ENCODE data around the gene CCDC177. TPM values are rescaled to one million over a fixed set of nuclear protein-coding genes. Genes with fewer than 3 reads are reported as not detected.

CCDC177 gene
- total RNA-seq, 2 experiments from 2014 or later: not detected

DNA sequence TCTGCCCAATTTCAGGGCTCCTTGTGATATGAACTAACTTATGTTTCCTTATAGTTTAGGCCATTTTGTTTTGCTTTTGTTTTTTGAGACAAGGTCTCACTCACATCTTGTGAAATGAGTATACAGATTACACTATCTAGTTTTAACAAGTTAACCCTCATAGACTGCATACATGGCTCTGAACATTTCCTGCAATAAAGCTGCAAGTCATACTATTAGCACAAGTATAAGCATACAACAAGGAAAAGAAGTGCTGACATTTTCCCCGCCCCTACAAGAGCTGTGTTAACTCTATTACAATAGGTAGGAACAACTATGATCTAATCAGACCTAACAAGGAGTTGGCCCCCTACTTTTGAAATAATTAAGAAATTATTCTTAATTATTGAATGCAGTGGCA lies 35.9 kb downstream of the CCDC177 start:
- ChIA-PET POLR2A (no interaction called here), CTCF (interaction anchor here (1.5 to 2.2 kb wide), 2 partner anchors 9 to 10 kb away, joined by 3 to 5 read pairs; no protein-coding TSS in a partner anchor)
- H3K27me3 Mint-ChIP-seq: peaks cover 13% of the 10 kb centered on the region
- H3K4me1 Mint-ChIP-seq (ENCODE audit: low read depth): peaks cover 5% of the 10 kb centered on the region
- no peak for DNase-seq
- H3K4me3 Mint-ChIP-seq: no peak overlapping the region
- H3K36me3 Mint-ChIP-seq: no peaks in the 10 kb centered on the region
- no peaks in the 10 kb centered on the region for H3K9me3 Mint-ChIP-seq
- intact Hi-C loops (cut with micrococcal nuclease): no loop called here
- no peak overlapping the region for H3K27ac Mint-ChIP-seq

DNA sequence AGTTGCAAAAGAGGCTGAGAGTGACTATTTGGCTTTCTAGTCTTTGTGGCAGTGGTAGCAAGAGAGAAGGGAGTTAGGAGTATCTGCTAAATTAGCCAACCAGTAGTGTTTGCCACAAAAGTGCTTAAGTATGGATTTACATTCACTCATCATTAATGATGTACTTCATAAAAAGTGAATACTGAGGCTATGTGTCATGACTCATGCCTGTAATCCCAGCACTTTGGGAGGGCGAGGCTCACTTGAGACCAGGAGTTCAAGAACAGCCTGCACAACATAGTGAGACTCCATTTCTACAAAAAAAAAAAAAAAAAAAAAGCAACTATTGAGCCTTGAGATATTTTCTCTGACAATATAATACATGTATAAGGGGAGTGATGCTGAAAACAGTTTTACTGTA lies 36.8 kb downstream of the CCDC177 start:
- ChIA-PET POLR2A (no interaction called here), CTCF (interaction anchor here (1.5 kb wide), 1 partner anchor 10 kb away, joined by 3 read pairs; no protein-coding TSS in a partner anchor)
- intact Hi-C loops (cut with micrococcal nuclease): no loop called here
- Mint-ChIP-seq H3K9me3 (no peaks in the 10 kb centered on the region), H3K27me3 (peaks cover 11% of the 10 kb centered on the region), H3K27ac (no peak overlapping the region), H3K4me1 (ENCODE audit: low read depth) (no peaks in the 10 kb centered on the region), H3K36me3 (no peaks in the 10 kb centered on the region), H3K4me3 (no peak overlapping the region)
- DNase-seq: no peak

DNA sequence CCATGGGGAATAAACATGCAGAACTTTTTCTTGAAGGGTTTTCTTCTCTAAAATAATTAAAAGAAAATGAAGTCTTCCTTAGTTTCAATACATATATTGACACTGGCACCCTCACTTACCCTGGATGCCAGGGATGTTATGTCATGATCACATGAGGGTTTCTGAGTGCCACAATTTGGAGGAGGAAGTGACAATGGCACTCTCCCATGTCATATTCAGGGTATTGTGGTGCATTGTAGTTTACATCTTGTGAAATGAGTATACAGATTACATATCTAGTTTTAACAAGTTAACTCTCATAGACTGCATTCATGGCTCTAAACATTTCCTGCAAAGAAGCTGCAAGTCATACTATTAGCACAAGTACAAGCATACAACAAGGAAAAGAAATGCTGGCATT lies 37.7 kb downstream of the CCDC177 start:
- POLR2A ChIA-PET: no interaction called here
- intact Hi-C loops (cut with micrococcal nuclease): no loop called here
- CTCF ChIA-PET: interaction anchor here (1.0 kb wide), 1 partner anchor 38 kb away, joined by 4 read pairs; no protein-coding TSS in a partner anchor
- no peaks in the 10 kb centered on the region for H3K9me3 Mint-ChIP-seq
- H3K27me3 Mint-ChIP-seq: peaks cover 9% of the 10 kb centered on the region
- no peak for DNase-seq
- H3K36me3 Mint-ChIP-seq: no peaks in the 10 kb centered on the region
- H3K27ac Mint-ChIP-seq: no peak overlapping the region
- H3K4me3 Mint-ChIP-seq: no peak overlapping the region
- no peaks in the 10 kb centered on the region for H3K4me1 Mint-ChIP-seq (ENCODE audit: low read depth)

DNA sequence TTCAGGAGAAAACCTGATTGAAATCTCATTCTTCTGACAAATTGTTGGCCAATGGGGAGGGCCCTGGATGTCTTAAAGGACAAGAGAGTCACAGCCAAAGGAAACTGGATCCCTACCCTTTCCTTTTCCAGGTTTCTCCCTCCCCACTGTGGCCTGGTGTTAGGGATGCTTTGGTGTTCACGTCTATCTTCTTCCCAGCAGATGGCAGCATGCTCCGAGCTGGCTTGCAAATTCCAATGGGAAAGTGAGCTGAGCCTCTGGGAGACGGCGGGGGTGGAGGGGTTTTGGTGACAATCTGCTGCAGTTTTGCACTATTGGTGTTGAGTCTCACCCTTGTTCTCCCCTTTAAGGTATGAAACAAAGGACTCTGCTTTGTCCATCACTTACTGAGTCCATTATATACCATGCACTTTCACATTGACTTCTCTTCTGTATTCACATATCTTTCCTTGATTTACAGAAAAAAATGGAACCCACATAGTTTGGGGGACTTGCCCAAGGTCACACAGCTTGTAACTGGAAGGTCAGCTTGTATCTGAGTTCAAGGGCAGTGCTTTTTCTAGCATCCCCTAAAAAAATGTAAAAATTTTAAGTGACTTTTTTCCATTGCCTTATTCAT lies 39.3 kb downstream of the CCDC177 start:
- H3K9me3 Mint-ChIP-seq: no peaks in the 10 kb centered on the region
- no peaks in the 10 kb centered on the region for H3K36me3 Mint-ChIP-seq
- no peaks in the 10 kb centered on the region for H3K4me1 Mint-ChIP-seq (ENCODE audit: low read depth)
- POLR2A ChIA-PET: no interaction called here
- intact Hi-C loops (cut with micrococcal nuclease): loop anchor here (1.0 kb wide), 1 partner anchor 39 kb away; the partner anchor contains the start of gene CCDC177
- H3K27me3 Mint-ChIP-seq: peaks cover 11% of the 10 kb centered on the region
- CTCF ChIA-PET: interaction anchor here (1.0 to 1.4 kb wide), 2 partner anchors 12 to 20 kb away, joined by 4 to 5 read pairs; no protein-coding TSS in a partner anchor
- no peak for DNase-seq
- no peak overlapping the region for H3K27ac Mint-ChIP-seq
- H3K4me3 Mint-ChIP-seq: no peak overlapping the region

DNA sequence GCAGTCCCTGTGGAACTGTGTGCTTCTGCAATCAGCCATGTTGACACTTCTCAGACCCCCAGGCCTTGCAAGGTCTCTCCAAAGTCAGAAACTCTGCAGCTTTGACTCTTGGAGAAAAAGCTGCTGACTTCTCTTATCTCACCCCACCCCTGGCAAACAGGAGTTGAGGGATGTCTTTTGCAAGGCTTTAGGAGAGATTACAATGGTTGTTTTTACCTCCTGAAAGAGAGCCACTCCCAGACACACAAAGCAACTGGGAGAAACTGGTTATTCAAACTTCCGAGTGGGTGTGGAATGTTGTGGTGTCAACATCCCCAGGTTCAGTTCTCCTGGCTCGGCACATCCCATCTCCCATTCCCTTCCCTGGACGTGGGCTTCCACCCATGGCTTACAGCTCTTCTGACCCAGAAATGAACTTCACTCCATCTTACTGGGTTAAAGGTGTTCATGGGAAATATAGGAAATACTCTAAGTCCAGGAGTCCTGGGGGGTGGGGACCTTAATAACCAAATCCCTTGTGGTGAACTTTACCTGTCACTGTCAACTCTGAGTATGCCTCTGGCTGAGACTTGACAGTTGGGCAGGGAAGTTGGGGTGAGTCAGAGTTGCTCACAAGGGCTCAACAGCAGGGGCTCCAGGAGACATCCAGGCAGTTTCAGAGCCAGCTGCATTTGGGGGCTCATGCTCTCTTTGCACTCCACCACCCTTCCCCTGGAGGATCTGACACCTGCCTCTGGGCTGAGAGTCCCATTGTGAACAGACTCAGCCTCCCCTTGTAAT lies 41.9 kb downstream of the CCDC177 start:
- no peak overlapping the region for H3K4me3 Mint-ChIP-seq
- no peaks in the 10 kb centered on the region for H3K9me3 Mint-ChIP-seq
- DNase-seq: no peak
- no peaks in the 10 kb centered on the region for H3K36me3 Mint-ChIP-seq
- POLR2A ChIA-PET: no interaction called here
- H3K27ac Mint-ChIP-seq: no peak overlapping the region
- intact Hi-C loops (cut with micrococcal nuclease): no loop called here
- H3K27me3 Mint-ChIP-seq: peaks cover 11% of the 10 kb centered on the region
- CTCF ChIA-PET: no interaction called here
- H3K4me1 Mint-ChIP-seq (ENCODE audit: low read depth): no peaks in the 10 kb centered on the region

DNA sequence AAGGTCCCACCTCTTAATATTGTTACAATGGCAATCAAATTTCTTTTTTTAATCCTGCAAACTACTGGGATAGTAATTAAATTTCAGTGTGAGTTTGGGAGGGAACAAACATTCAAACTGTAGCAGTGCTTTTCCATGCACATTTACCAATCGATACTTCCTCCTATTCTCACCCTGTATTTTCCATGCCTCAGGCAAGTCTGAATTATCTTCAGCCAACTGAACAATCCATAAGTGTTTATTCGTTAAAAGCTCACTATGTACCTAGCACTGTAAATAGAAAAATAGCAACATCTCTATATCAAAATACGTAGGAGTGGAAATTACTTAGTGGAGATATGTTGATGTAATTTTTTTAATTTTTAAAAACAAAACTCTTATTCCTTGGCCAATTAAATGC lies 43.5 kb downstream of the CCDC177 start:
- Mint-ChIP-seq H3K4me3 (no peak overlapping the region), H3K27ac (no peak overlapping the region), H3K9me3 (no peaks in the 10 kb centered on the region), H3K27me3 (peaks cover 11% of the 10 kb centered on the region), H3K4me1 (ENCODE audit: low read depth) (no peaks in the 10 kb centered on the region), H3K36me3 (no peaks in the 10 kb centered on the region)
- CTCF ChIA-PET: no interaction called here
- POLR2A ChIA-PET: no interaction called here
- DNase-seq: no peak
- intact Hi-C loops (cut with micrococcal nuclease): no loop called here

DNA sequence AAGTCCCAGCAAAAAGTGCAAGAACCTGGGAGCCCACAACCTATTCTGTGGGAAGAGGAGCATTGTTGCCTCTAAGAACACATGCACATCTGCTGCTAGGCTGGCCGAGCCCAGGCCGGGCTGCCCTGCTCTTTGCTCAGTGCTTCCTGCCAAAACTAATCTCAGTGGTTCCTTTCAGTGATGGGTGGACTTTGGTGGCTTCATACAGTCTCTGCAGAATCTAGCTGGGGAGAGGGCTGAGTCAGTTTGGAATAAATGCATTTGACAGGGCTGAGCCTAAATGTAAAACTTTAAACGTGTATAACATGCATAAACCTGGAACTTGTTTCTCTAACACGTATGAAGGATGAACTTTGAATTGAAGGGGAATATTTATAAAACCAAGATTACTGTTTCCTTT lies 44.6 kb downstream of the CCDC177 start:
- no peaks in the 10 kb centered on the region for H3K36me3 Mint-ChIP-seq
- no peak overlapping the region for H3K4me3 Mint-ChIP-seq
- no peaks in the 10 kb centered on the region for H3K4me1 Mint-ChIP-seq (ENCODE audit: low read depth)
- ChIA-PET POLR2A (no interaction called here), CTCF (interaction anchor here (1.1 kb wide), 1 partner anchor 20 kb away, joined by 3 read pairs; no protein-coding TSS in a partner anchor)
- intact Hi-C loops (cut with micrococcal nuclease): no loop called here
- no peaks in the 10 kb centered on the region for H3K9me3 Mint-ChIP-seq
- no peak overlapping the region for H3K27ac Mint-ChIP-seq
- DNase-seq: no peak
- H3K27me3 Mint-ChIP-seq: peaks cover 5% of the 10 kb centered on the region

DNA sequence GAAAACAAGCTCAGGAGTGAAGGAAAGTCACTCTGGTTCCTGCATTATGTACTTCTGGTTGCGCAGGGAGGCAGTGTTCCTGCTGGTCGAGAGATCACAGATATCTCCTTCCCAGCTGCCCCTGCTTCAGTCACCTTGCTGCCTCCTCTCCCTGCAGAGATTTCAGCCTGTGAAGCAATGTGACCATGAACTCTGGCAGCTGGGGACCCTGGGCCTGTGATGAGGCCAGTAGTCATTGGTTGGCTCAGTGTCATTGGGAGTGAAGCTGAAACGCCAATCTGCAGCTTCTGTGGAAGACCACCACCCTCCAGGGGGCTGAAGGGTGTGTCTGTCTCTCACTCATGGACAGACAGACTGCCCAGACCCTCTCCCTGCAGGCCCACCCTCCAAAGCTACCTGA lies 45.1 kb downstream of the CCDC177 start:
- DNase-seq: no peak
- no peaks in the 10 kb centered on the region for H3K9me3 Mint-ChIP-seq
- peaks cover 2% of the 10 kb centered on the region for H3K27me3 Mint-ChIP-seq
- H3K36me3 Mint-ChIP-seq: no peaks in the 10 kb centered on the region
- no peaks in the 10 kb centered on the region for H3K4me1 Mint-ChIP-seq (ENCODE audit: low read depth)
- intact Hi-C loops (cut with micrococcal nuclease): no loop called here
- ChIA-PET CTCF (interaction anchor here (0.8 to 1.1 kb wide), 3 partner anchors 20 to 45 kb away, joined by 3 to 5 read pairs (median 3); partner anchors contain the start of gene CCDC177), POLR2A (no interaction called here)
- H3K4me3 Mint-ChIP-seq: no peak overlapping the region
- no peak overlapping the region for H3K27ac Mint-ChIP-seq

DNA sequence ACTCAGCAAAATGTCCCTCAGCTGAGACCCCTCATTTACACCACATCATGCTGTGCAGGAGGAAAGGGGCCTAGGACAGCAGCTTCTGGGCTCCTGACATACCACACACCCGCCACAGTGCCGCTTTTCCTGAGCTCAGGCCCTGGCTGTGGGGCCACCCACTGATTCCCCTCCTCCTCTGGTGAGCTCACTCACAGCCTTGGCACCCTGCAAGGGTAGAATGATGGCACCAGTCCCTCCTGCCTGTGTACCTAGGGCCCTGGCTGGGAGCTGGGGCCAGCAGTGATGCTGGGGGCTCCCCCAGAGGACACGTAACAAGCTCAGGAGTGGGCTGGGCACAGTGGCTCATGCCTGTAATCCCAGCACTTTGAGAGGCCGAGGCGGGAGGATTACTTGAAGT lies 45.7 kb downstream of the CCDC177 start:
- ChIA-PET CTCF (interaction anchor here (0.8 kb wide), 2 partner anchors 29 to 46 kb away, joined by 3 to 5 read pairs; partner anchors contain the start of gene CCDC177), POLR2A (no interaction called here)
- H3K4me1 Mint-ChIP-seq (ENCODE audit: low read depth): no peaks in the 10 kb centered on the region
- H3K9me3 Mint-ChIP-seq: no peaks in the 10 kb centered on the region
- H3K27me3 Mint-ChIP-seq: peaks cover 2% of the 10 kb centered on the region
- no peak for DNase-seq
- intact Hi-C loops (cut with micrococcal nuclease): no loop called here
- no peak overlapping the region for H3K27ac Mint-ChIP-seq
- H3K36me3 Mint-ChIP-seq: no peaks in the 10 kb centered on the region
- H3K4me3 Mint-ChIP-seq: no peak overlapping the region

DNA sequence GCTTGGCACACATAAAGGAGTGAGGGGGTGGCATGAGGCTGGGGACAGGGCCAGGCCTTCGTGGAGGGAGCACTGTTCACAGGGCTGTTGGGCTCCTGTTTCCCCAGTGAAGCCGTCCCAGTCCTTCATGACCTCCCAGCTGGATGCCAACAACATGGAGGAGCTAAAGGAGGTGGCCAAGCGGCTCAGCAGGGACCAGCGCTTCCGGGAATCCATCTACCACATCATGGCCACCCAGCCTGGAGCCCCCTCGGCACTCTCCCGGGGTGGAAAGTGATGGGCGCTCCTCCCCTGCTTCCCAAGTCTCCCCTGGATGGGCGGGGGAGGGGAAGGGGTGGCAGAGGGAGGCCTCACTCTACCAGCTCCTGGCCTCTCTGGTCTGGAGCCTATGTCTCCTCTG lies 46.5 kb downstream of the CCDC177 start:
- H3K27ac Mint-ChIP-seq: no peak overlapping the region
- H3K36me3 Mint-ChIP-seq: no peaks in the 10 kb centered on the region
- intact Hi-C loops (cut with micrococcal nuclease): no loop called here
- DNase-seq: no peak
- H3K9me3 Mint-ChIP-seq: no peaks in the 10 kb centered on the region
- ChIA-PET CTCF (no interaction called here), POLR2A (no interaction called here)
- H3K4me3 Mint-ChIP-seq: no peak overlapping the region
- no peaks in the 10 kb centered on the region for H3K4me1 Mint-ChIP-seq (ENCODE audit: low read depth)
- H3K27me3 Mint-ChIP-seq: peaks cover 2% of the 10 kb centered on the region

DNA sequence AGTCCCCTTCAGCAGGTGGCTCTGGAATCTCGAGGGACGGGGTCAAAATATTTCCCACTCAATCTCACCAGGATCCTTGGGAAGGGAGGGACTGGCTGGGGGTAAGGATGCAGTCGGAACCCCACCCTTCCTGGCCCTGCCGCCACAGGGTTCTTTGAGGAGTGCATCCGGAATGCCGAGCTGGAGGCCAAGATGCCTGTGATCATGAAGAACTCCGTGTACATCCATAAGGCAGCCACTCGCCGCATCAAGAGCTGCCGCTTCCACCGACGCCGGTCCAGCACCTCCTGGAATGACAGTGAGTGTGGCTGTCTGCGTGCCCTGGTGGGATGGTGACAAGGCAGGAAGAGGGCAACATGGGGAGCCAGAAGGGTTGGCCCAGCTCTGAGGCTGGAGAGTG lies 47.0 kb downstream of the CCDC177 start:
- intact Hi-C loops (cut with micrococcal nuclease): no loop called here
- Mint-ChIP-seq H3K9me3 (no peaks in the 10 kb centered on the region), H3K4me1 (ENCODE audit: low read depth) (no peaks in the 10 kb centered on the region), H3K4me3 (no peak overlapping the region), H3K27ac (no peak overlapping the region), H3K27me3 (peaks cover 2% of the 10 kb centered on the region), H3K36me3 (no peaks in the 10 kb centered on the region)
- CTCF ChIA-PET: interaction anchor here (1.2 kb wide), 1 partner anchor 665 kb away, joined by 3 read pairs; no protein-coding TSS in a partner anchor
- no peak for DNase-seq
- POLR2A ChIA-PET: no interaction called here

DNA sequence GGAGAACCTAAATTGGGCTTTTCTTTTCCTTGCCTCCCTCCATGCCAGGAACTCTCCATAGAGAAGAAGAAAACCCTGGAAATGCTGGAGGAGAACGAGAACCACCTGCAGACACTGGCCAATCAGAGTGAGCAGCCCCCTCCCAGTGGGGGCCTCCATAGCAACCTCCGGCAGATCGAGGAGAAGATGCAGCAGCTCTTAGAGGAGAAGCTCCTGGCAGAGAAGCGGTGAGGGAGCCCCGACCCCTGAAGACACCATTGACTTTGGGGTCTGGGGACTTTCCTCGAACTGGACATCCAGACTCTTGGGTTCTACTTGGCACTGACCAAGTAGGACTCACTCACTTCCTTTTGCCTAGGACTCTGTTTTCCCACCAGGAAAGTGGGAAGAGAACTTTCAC lies 48.8 kb downstream of the CCDC177 start:
- Mint-ChIP-seq H3K27ac (no peak overlapping the region), H3K9me3 (no peaks in the 10 kb centered on the region), H3K36me3 (no peaks in the 10 kb centered on the region), H3K4me1 (ENCODE audit: low read depth) (no peaks in the 10 kb centered on the region), H3K4me3 (no peak overlapping the region), H3K27me3 (peaks cover 2% of the 10 kb centered on the region)
- intact Hi-C loops (cut with micrococcal nuclease): no loop called here
- DNase-seq: no peak
- ChIA-PET POLR2A (no interaction called here), CTCF (interaction anchor here (1.6 kb wide), 1 partner anchor 22 kb away, joined by 6 read pairs; no protein-coding TSS in a partner anchor)
